Activated T-cell treated with anti-CD3 and anti-CD28 coated beads, Interleukin-2, amount 50 U/mL, for 24 hours (primary cell): ENCODE results near the gene DGKK.

ENCODE experiments used
- DNase-seq: peaks from one replicate; pipeline ENCODE4 v3.0.0-alpha.2; 2020
- H3K27ac Mint-ChIP-seq: 2 replicates; pipeline ENCODE4 v1.8.0; 2020; ENCODE audit warnings: mild to moderate bottlenecking, mixed read lengths
- H3K27me3 Mint-ChIP-seq: 2 replicates; pipeline ENCODE4 v1.8.0; 2020; ENCODE audit warnings: mixed read lengths
- H3K36me3 Mint-ChIP-seq: 2 replicates; pipeline ENCODE4 v1.8.0; 2020; ENCODE audit warnings: low read depth, mixed read lengths
- H3K4me1 Mint-ChIP-seq: 2 replicates; pipeline ENCODE4 v1.8.0; 2020; ENCODE audit warnings: low read depth, mixed read lengths
- H3K4me3 Mint-ChIP-seq: 2 replicates; pipeline ENCODE4 v1.8.0; 2020; ENCODE audit warnings: mild to moderate bottlenecking, moderate library complexity, mixed read lengths
- H3K9me3 Mint-ChIP-seq: 2 replicates; pipeline ENCODE4 v1.8.0; 2020; ENCODE audit warnings: mixed read lengths

The DGKK gene

GRCh38 chrX:50470103-50471031 is at the start of gene DGKK:
Gene DGKK, minus strand, starts transcription at chrX:50470825. Its CDS starts 147 bp downstream, at chrX:50470678.
- no peak for DNase-seq
- Mint-ChIP-seq H3K4me1 (peaks cover 7% of the 10 kb centered on the region), H3K27ac (no peak within 1 kb of the TSS), H3K4me3 (no peak within 1 kb of the TSS), H3K9me3 (no peaks in the 10 kb centered on the region), H3K27me3 (peaks cover 82% of the 10 kb centered on the region), H3K36me3 (no peaks in the 10 kb centered on the region)

DNA sequence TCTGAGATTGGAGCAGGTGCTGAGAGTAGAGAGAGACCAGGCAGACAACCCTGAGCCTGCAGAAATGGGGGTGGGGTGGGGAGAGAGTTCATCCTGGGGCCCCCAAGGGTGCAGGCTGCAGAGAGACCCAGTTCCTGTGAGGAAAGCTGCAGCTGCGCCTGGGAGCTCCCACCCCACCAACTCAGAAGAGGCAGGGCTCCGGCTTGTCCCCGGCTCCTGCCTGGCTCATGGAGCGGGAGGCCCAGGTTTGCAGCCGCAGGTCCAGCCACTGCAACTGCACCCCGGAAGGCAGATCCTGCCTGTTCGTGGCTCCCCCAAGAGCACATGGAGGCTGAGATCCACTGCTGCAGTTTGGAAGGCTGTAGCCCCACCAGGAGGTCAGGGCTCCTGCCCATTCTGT is 44.2 kb upstream of the DGKK start:
- Mint-ChIP-seq H3K27me3 (peaks cover 61% of the 10 kb centered on the region), H3K9me3 (no peaks in the 10 kb centered on the region), H3K4me3 (no peak overlapping the region), H3K27ac (no peak overlapping the region), H3K4me1 (no peaks in the 10 kb centered on the region), H3K36me3 (no peaks in the 10 kb centered on the region)
- DNase-seq: no peak

- no peak overlapping the region for H3K27ac Mint-ChIP-seq
- no peaks in the 10 kb centered on the region for H3K4me1 Mint-ChIP-seq
- no peaks in the 10 kb centered on the region for H3K9me3 Mint-ChIP-seq
- H3K36me3 Mint-ChIP-seq: no peaks in the 10 kb centered on the region
- DNase-seq: no peak
- H3K27me3 Mint-ChIP-seq: peaks cover 63% of the 10 kb centered on the region
- H3K4me3 Mint-ChIP-seq: no peak overlapping the region
These were observed 26.5 kb upstream of the DGKK start for GRCh38 chrX:50497114-50497513.

GRCh38 chrX:50495616-50496015 is 25.0 kb upstream of the DGKK start:
- no peak for DNase-seq
- no peak overlapping the region for H3K4me3 Mint-ChIP-seq
- no peaks in the 10 kb centered on the region for H3K4me1 Mint-ChIP-seq
- H3K27ac Mint-ChIP-seq: no peak overlapping the region
- H3K36me3 Mint-ChIP-seq: no peaks in the 10 kb centered on the region
- H3K9me3 Mint-ChIP-seq: no peaks in the 10 kb centered on the region
- H3K27me3 Mint-ChIP-seq: peaks cover 63% of the 10 kb centered on the region

DNA sequence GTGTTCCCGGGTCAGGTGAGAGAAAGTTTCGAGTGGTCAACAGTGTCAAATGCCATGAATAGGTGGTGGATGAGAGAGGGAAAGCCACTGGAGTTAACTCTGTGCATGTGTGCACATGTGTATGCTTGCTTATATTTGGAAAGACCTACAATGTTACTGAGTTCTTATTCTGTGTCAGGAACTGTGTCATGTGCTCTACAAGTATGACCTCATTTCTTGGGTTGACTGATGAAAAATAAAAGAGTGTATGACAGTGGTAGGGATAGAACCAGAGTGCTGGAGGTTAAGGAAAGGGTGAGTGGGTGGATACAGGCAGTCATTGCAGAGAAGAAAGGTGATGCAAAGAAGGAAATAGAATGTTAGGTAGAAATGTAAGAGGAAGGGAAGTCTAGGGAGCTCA is 22.1 kb upstream of the DGKK start:
- H3K36me3 Mint-ChIP-seq: no peaks in the 10 kb centered on the region
- H3K9me3 Mint-ChIP-seq: no peaks in the 10 kb centered on the region
- H3K4me1 Mint-ChIP-seq: no peaks in the 10 kb centered on the region
- H3K4me3 Mint-ChIP-seq: no peak overlapping the region
- DNase-seq: no peak
- H3K27ac Mint-ChIP-seq: no peak overlapping the region
- peaks cover 63% of the 10 kb centered on the region for H3K27me3 Mint-ChIP-seq

- H3K27ac Mint-ChIP-seq: no peak overlapping the region
- H3K36me3 Mint-ChIP-seq: no peaks in the 10 kb centered on the region
- DNase-seq: no peak
- H3K9me3 Mint-ChIP-seq: no peaks in the 10 kb centered on the region
- H3K4me3 Mint-ChIP-seq: no peak overlapping the region
- H3K27me3 Mint-ChIP-seq: peaks cover 55% of the 10 kb centered on the region
- no peaks in the 10 kb centered on the region for H3K4me1 Mint-ChIP-seq
These were observed 14.0 kb upstream of the DGKK start for GRCh38 chrX:50484662-50485061.

DNA sequence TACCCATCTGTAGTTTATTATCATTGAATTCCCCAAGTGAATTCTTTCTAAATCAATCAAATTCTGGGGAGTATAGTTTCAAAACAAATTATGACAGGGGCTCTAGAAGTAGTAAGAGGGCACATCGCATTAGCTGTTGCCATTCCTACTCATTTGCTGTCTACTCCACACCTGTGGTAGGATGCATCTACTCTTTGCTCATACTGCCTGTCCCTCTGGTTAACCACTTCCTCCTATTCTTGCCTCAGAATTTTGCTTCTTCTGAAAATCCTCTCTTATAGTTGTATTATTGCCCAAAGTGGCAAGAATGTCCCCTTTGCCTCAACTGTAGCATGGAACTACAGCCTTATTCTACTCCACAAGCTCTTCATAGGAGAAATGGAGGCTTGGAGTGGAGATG is 12.7 kb upstream of the DGKK start:
- Mint-ChIP-seq H3K4me3 (no peak overlapping the region), H3K27me3 (peaks cover 55% of the 10 kb centered on the region), H3K4me1 (no peaks in the 10 kb centered on the region), H3K36me3 (no peaks in the 10 kb centered on the region), H3K27ac (no peak overlapping the region), H3K9me3 (no peaks in the 10 kb centered on the region)
- DNase-seq: no peak

- H3K4me1 Mint-ChIP-seq: peaks cover 5% of the 10 kb centered on the region
- H3K27me3 Mint-ChIP-seq: peaks cover 72% of the 10 kb centered on the region
- no peaks in the 10 kb centered on the region for H3K36me3 Mint-ChIP-seq
- H3K4me3 Mint-ChIP-seq: no peak overlapping the region
- H3K9me3 Mint-ChIP-seq: no peaks in the 10 kb centered on the region
- DNase-seq: no peak
- H3K27ac Mint-ChIP-seq: no peak overlapping the region
These were observed 4.6 kb upstream of the DGKK start for GRCh38 chrX:50475208-50475607.

DNA sequence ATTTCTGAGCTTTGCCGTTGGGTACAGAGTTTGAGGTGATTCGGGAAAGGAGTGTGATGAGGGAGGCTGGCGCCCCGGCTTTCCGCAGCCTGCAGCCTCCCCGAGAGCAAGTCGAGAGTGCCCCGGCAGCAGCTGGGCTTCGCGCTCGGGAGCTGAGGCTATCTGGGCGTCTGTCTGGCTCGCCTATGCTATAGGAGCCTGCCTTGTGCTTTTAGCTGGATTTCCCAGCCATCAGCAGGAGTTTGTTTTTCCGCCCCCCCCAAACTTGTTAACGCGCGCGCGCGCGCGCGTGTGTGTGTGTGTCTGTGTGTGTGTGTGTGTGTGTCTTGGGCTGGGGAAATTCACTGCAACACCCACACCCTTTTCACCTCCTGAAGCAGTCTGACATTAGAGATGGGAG is 765 bp upstream of the DGKK start:
- H3K27ac Mint-ChIP-seq: no peak overlapping the region
- no peak for DNase-seq
- H3K4me3 Mint-ChIP-seq: no peak overlapping the region
- peaks cover 7% of the 10 kb centered on the region for H3K4me1 Mint-ChIP-seq
- H3K9me3 Mint-ChIP-seq: no peaks in the 10 kb centered on the region
- no peaks in the 10 kb centered on the region for H3K36me3 Mint-ChIP-seq
- H3K27me3 Mint-ChIP-seq: peaks cover 84% of the 10 kb centered on the region

GRCh38 chrX:50469206-50469605 is 1.4 kb downstream of the DGKK start:
- no peak for DNase-seq
- Mint-ChIP-seq H3K27ac (no peak overlapping the region), H3K36me3 (no peaks in the 10 kb centered on the region), H3K4me1 (peaks cover 7% of the 10 kb centered on the region), H3K4me3 (no peak overlapping the region), H3K9me3 (no peaks in the 10 kb centered on the region), H3K27me3 (peaks cover 86% of the 10 kb centered on the region)

DNA sequence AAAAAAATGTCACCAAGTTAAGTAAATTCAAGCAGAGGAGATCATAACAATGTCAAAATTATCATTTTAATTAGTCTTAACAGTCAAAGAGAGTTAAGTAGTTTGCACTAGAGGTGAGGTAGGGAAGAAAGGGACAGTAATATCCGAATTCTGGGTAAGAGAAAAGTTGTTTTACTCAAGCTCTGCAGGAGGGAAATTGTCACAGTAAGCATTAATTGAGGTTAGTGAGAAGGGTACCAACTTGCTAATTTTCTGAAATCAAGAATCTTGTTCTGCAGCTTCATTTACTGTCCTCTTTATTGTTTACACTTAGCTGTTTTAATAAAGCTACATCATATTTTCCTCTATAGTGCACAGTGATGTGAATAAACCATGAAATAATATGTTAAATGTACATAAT is 11.0 kb downstream of the DGKK start:
- H3K36me3 Mint-ChIP-seq: no peaks in the 10 kb centered on the region
- H3K9me3 Mint-ChIP-seq: no peaks in the 10 kb centered on the region
- DNase-seq: no peak
- H3K4me3 Mint-ChIP-seq: no peak overlapping the region
- no peaks in the 10 kb centered on the region for H3K4me1 Mint-ChIP-seq
- peaks cover 68% of the 10 kb centered on the region for H3K27me3 Mint-ChIP-seq
- no peak overlapping the region for H3K27ac Mint-ChIP-seq

GRCh38 chrX:50458483-50458882 is 12.1 kb downstream of the DGKK start:
- Mint-ChIP-seq H3K4me3 (no peak overlapping the region), H3K9me3 (no peaks in the 10 kb centered on the region), H3K4me1 (no peaks in the 10 kb centered on the region), H3K36me3 (no peaks in the 10 kb centered on the region), H3K27me3 (peaks cover 69% of the 10 kb centered on the region), H3K27ac (no peak overlapping the region)
- no peak for DNase-seq

DNA sequence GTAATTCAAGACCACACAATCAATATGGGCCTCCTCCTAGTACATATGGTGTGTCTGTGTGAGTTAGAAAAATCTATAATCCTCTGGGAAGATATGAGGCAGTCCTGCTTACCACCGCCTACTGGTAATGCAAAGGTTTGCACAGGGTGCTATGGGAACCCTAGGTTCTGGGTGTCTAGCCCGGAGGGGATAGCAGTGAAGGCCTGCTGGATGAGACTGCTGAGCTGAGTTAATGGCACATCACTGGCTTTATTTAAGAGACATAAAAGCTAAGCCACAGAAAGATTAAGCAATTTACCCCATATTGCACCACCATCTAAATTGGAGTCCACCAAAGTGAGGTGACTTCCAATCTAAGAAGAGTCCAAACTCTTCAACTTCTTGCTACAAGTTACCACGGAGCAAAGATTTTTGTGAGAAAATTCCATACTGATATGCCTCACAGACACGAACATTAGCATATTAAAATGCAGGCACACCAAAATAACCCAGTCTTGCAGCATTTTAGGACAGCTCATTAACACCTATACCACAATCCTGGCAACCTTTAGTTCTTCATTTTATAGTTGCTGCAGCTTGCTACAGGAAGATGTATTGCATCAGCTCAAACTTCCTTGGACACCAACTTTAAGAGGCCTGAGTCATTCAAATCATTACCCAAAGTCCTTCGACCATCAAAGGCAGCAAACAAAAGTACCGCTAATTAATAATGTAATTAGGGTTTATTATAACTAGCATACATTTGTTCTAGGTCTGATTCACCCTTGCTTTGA is 13.7 kb downstream of the DGKK start:
- Mint-ChIP-seq H3K27ac (no peak overlapping the region), H3K9me3 (no peaks in the 10 kb centered on the region), H3K4me3 (no peak overlapping the region), H3K27me3 (peaks cover 67% of the 10 kb centered on the region), H3K4me1 (no peaks in the 10 kb centered on the region), H3K36me3 (no peaks in the 10 kb centered on the region)
- no peak for DNase-seq

DNA sequence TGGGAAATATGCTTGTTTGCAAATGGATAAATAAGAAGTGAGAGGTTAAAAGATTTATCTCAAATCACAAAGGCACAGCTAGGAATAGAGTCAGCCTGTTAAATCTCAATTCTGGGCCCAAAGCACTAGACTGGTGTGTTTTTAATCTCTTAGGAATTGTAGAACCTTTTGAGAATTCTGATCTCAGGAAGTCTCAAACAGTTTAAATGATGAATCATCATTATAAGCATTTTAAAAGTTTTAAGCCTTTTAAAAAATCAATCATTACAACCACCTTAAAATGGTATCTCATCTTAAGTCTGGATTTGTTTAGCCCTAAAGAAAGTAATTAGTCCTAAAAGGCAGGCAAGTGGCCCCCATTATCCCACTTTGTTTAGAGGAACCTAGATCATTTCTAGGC is 17.8 kb downstream of the DGKK start:
- Mint-ChIP-seq H3K4me3 (no peak overlapping the region), H3K4me1 (no peaks in the 10 kb centered on the region), H3K27ac (no peak overlapping the region), H3K36me3 (no peaks in the 10 kb centered on the region), H3K9me3 (no peaks in the 10 kb centered on the region), H3K27me3 (peaks cover 74% of the 10 kb centered on the region)
- no peak for DNase-seq

DNA sequence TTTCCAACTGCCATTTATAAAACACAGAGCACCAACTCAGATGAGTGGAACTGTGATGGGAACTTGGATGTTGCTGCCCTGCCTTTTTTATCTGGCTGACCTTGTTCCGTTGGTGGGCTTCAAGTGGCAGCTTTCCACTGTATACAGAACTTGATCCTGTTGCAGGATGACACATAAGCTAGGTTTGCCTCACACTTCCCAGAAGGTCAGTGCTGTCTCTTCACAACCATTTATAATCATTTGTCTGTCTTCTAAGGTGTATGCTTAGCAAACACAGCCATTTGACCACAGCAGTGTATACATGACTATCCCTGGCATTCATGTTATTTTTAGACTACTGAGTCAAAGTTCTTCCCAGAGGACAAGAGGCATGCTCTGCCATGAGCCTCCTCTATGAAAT is 20.3 kb downstream of the DGKK start:
- Mint-ChIP-seq H3K9me3 (no peaks in the 10 kb centered on the region), H3K36me3 (no peaks in the 10 kb centered on the region), H3K4me3 (no peak overlapping the region), H3K27me3 (peaks cover 70% of the 10 kb centered on the region), H3K4me1 (no peaks in the 10 kb centered on the region), H3K27ac (no peak overlapping the region)
- DNase-seq: no peak
